ENCODE data around the gene TMEM52. TPM values are rescaled to one million over a fixed set of nuclear protein-coding genes. Genes with fewer than 3 reads are reported as not detected.

The TMEM52 gene
- total and polyA plus RNA-seq, 2 of the 8 experiments (the other 6 are each of a cell fraction or from before 2014, with no cell fraction given) = 14.6 to 30.2 TPM

- TF ChIP-seq NRF1 (IDR thresholded peaks at IDR 0.05; ENCODE audit: low read depth, low read length) = no peak
These were observed 3.5 kb upstream of the TMEM52 start (continued) for GRCh38 chr1:1922702-1922955.

Data from H1 (cell line).